Trophoblast cell (in vitro differentiated cells and primary cell): Measurements from ENCODE around the gene TRIP12.
"Not testable (repeated sequence)": the region's sequence is repeated elsewhere in the genome, so short reads cannot be mapped to it uniquely, and the experiment has no call there.

Source experiments
- DNase-seq, 2 donors: peaks; one replicate each; pipeline ENCODE4 v3.0.0-alpha.2; 2016
- H2AFZ ChIP-seq: 2 replicates; pipeline ENCODE4 v1.6.1; 2013; ENCODE audit warnings: low read length, moderate library complexity, mild to moderate bottlenecking; ENCODE audit not compliant: insufficient read depth, poor library complexity
- H2AK5ac ChIP-seq: 2 replicates; pipeline ENCODE4 v1.6.1; 2013; ENCODE audit warnings: mild to moderate bottlenecking, low read length
- H2BK120ac ChIP-seq: 2 replicates; pipeline ENCODE4 v1.6.1; 2013; ENCODE audit warnings: low read length, mild to moderate bottlenecking, moderate library complexity; ENCODE audit not compliant: insufficient read depth, poor library complexity
- H2BK12ac ChIP-seq: 2 replicates; pipeline ENCODE4 v1.6.1; 2013; ENCODE audit warnings: mild to moderate bottlenecking, low read length, moderate library complexity
- H2BK5ac ChIP-seq: 2 replicates; pipeline ENCODE4 v1.6.1; 2013; ENCODE audit warnings: low read length, low read depth, moderate library complexity, mild to moderate bottlenecking; ENCODE audit not compliant: poor library complexity
- H3K14ac ChIP-seq: 2 replicates; pipeline ENCODE4 v1.6.1; 2013; ENCODE audit warnings: mild to moderate bottlenecking, low read length
- H3K18ac ChIP-seq: 2 replicates; pipeline ENCODE4 v1.6.1; 2013; ENCODE audit warnings: mild to moderate bottlenecking, low read length
- H3K23ac ChIP-seq: 2 replicates; pipeline ENCODE4 v1.6.1; 2013; ENCODE audit warnings: low read length
- H3K27ac ChIP-seq: 2 replicates; pipeline ENCODE4 v1.5.1; 2013; ENCODE audit warnings: low read depth, mild to moderate bottlenecking, inconsistent platforms, low read length, moderate library complexity
- H3K27me3 ChIP-seq: 2 replicates; pipeline ENCODE4 v1.6.1; 2013; ENCODE audit warnings: inconsistent platforms, mild to moderate bottlenecking, low read length, moderate library complexity; ENCODE audit not compliant: insufficient read depth
- H3K36me3 ChIP-seq, 2 experiments: 1 replicate in 1 of 2; 2 replicates in 1 of 2; pipeline ENCODE4 v1.6.1; 2013; ENCODE audit warnings: low read length in 2 of 2, mild to moderate bottlenecking in 2 of 2, moderate library complexity in 1 of 2; ENCODE audit not compliant: insufficient read depth in 2 of 2, control insufficient read depth in 1 of 2
- H3K4ac ChIP-seq: 2 replicates; pipeline ENCODE4 v1.6.1; 2013; ENCODE audit warnings: low read depth, mild to moderate bottlenecking, low read length, moderate library complexity
- H3K4me1 ChIP-seq, 2 experiments: 1 replicate in 1 of 2; 2 replicates in 1 of 2; pipeline ENCODE4 v1.6.1; 2013; ENCODE audit warnings: low read length in 2 of 2, mild to moderate bottlenecking in 2 of 2, moderate library complexity in 1 of 2; ENCODE audit not compliant: insufficient read depth in 2 of 2, control insufficient read depth in 1 of 2
- H3K4me2 ChIP-seq: 2 replicates; pipeline ENCODE4 v1.6.1; 2013; ENCODE audit warnings: inconsistent platforms, mild to moderate bottlenecking, low read length, moderate library complexity
- H3K4me3 ChIP-seq: 2 replicates; pipeline ENCODE4 v1.5.1; 2013; ENCODE audit warnings: mild to moderate bottlenecking, low read depth, low read length, inconsistent platforms
- H3K79me1 ChIP-seq: one replicate; pipeline ENCODE4 v1.6.1; 2013; ENCODE audit warnings: low read length
- H3K79me2 ChIP-seq: 2 replicates; pipeline ENCODE4 v1.6.1; 2013; ENCODE audit warnings: low read length, mild to moderate bottlenecking; ENCODE audit not compliant: control insufficient read depth, insufficient read depth, poor library complexity
- H3K9ac ChIP-seq: 2 replicates; pipeline ENCODE4 v1.6.1; 2013; ENCODE audit warnings: mild to moderate bottlenecking, low read length
- H3K9me3 ChIP-seq: 2 replicates; pipeline ENCODE4 v1.6.1; 2013; ENCODE audit warnings: low read depth, mild to moderate bottlenecking, control low read depth, inconsistent platforms, low read length; ENCODE audit not compliant: insufficient read depth
- H4K12ac ChIP-seq: 2 replicates; pipeline ENCODE4 v1.6.1; 2013; ENCODE audit warnings: low read depth, mild to moderate bottlenecking, low read length, moderate library complexity
- H4K8ac ChIP-seq: 2 replicates; pipeline ENCODE4 v1.6.1; 2013; ENCODE audit warnings: low read depth, mild to moderate bottlenecking, low read length, moderate library complexity
- H4K91ac ChIP-seq: one replicate; pipeline ENCODE4 v1.6.1; 2013; ENCODE audit warnings: low read depth, mild to moderate bottlenecking, low read length, moderate library complexity
- WGBS: extraction: QIAGEN DNeasy Blood & Tissue Kit; methylation state at CpG from one replicate; pipeline ENCODE4 v1.1.7; 2013; ENCODE audit warnings: missing lambda C conversion rate; ENCODE audit not compliant: insufficient read length, insufficient coverage; ENCODE audit errors: extremely low coverage; 5-methylcytosine and 5-hydroxymethylcytosine counted together

Gene TRIP12

GRCh38 chr2:229963596-229963995 is 41.8 kb upstream of the TRIP12 start:
- H3K4me3 ChIP-seq, H3K79me2 ChIP-seq, H3K79me1 ChIP-seq, H3K9me3 ChIP-seq, H4K12ac ChIP-seq, H3K23ac ChIP-seq, H3K4me1 ChIP-seq, H3K36me3 ChIP-seq, H2AK5ac ChIP-seq, H3K27ac ChIP-seq, H3K4me2 ChIP-seq, H4K91ac ChIP-seq, H3K27me3 ChIP-seq, DNase-seq, H3K18ac ChIP-seq, H3K9ac ChIP-seq, H2BK5ac ChIP-seq, H2BK12ac ChIP-seq, H3K4ac ChIP-seq, H4K8ac ChIP-seq, H2BK120ac ChIP-seq, H3K14ac ChIP-seq, H2AFZ ChIP-seq: not testable (repeated sequence)
- no CpG with 5 or more reads among the region's 9 CpGs for WGBS

- H3K4me1 ChIP-seq = peaks cover 8 to 11% of the 10 kb centered on the region in 2 experiments
- no peaks in the 10 kb centered on the region for H3K36me3 ChIP-seq
- peak overlapping the region; percentile 78 for H3K27ac ChIP-seq
- DNase-seq = no peak
- H3K14ac ChIP-seq = no peak overlapping the region
- H3K4me3 ChIP-seq = no peak overlapping the region
- H2BK120ac ChIP-seq = no peak overlapping the region
- H2AFZ ChIP-seq = no peak overlapping the region
- no peaks in the 10 kb centered on the region for H3K27me3 ChIP-seq
- no peaks in the 10 kb centered on the region for H3K79me2 ChIP-seq
- H3K4ac ChIP-seq = no peak overlapping the region
- H3K4me2 ChIP-seq = no peak overlapping the region
- H3K23ac ChIP-seq = no peak overlapping the region
- no CpG with 5 or more reads among the region's 3 CpGs for WGBS
- H4K8ac ChIP-seq = no peak overlapping the region
- no peak overlapping the region for H4K91ac ChIP-seq
- H2BK5ac ChIP-seq = no peak overlapping the region
- H2AK5ac ChIP-seq = no peak overlapping the region
- no peak overlapping the region for H2BK12ac ChIP-seq
- H3K18ac ChIP-seq = no peak overlapping the region
- H4K12ac ChIP-seq = no peak overlapping the region
- H3K79me1 ChIP-seq = peaks cover 8% of the 10 kb centered on the region
- no peaks in the 10 kb centered on the region for H3K9me3 ChIP-seq
- no peak overlapping the region for H3K9ac ChIP-seq
Measured at GRCh38 chr2:229956491-229956890, 34.7 kb upstream of the TRIP12 start.

- Histone ChIP-seq H2AFZ (no peak overlapping the region), H3K4me3 (no peak overlapping the region), H3K4ac (no peak overlapping the region), H3K27ac (peak overlapping the region; percentile 78), H3K9ac (no peak overlapping the region), H3K4me1 (peaks cover 8 to 11% of the 10 kb centered on the region in 2 experiments), H3K36me3 (no peaks in the 10 kb centered on the region), H3K18ac (no peak overlapping the region), H3K23ac (no peak overlapping the region), H3K14ac (no peak overlapping the region), H3K9me3 (no peaks in the 10 kb centered on the region), H3K27me3 (no peaks in the 10 kb centered on the region), H3K79me1 (peaks cover 8% of the 10 kb centered on the region), H2BK12ac (no peak overlapping the region), H4K8ac (no peak overlapping the region), H2BK5ac (peak overlapping the region; percentile 40), H4K12ac (no peak overlapping the region), H3K4me2 (no peak overlapping the region), H2AK5ac (no peak overlapping the region), H4K91ac (no peak overlapping the region), H3K79me2 (no peaks in the 10 kb centered on the region), H2BK120ac (no peak overlapping the region)
- no CpG with 5 or more reads among the region's 1 CpG for WGBS
- DNase-seq = peak in 1 of 2 donors; percentile 51
Measured at GRCh38 chr2:229955663-229956062, 33.9 kb upstream of the TRIP12 start.

- no peaks in the 10 kb centered on the region for H3K36me3 ChIP-seq
- no peak overlapping the region for H3K14ac ChIP-seq
- no peak overlapping the region for H3K27ac ChIP-seq
- H3K9ac ChIP-seq = no peak overlapping the region
- H3K4me1 ChIP-seq = peaks cover 5 to 11% of the 10 kb centered on the region in 2 experiments
- no peaks in the 10 kb centered on the region for H3K27me3 ChIP-seq
- no peak overlapping the region for H3K4ac ChIP-seq
- no peak overlapping the region for H2AFZ ChIP-seq
- H4K8ac ChIP-seq = peak overlapping the region; percentile 38
- H3K18ac ChIP-seq = no peak overlapping the region
- peaks cover 8% of the 10 kb centered on the region for H3K79me1 ChIP-seq
- no peaks in the 10 kb centered on the region for H3K79me2 ChIP-seq
- no peak overlapping the region for H3K23ac ChIP-seq
- H4K91ac ChIP-seq = no peak overlapping the region
- no peak overlapping the region for H2AK5ac ChIP-seq
- no peak overlapping the region for H4K12ac ChIP-seq
- no peak overlapping the region for H2BK12ac ChIP-seq
- no peak overlapping the region for H2BK5ac ChIP-seq
- H3K4me3 ChIP-seq = no peak overlapping the region
- no CpG with 5 or more reads among the region's 6 CpGs for WGBS
- H3K9me3 ChIP-seq = no peaks in the 10 kb centered on the region
- no peak overlapping the region for H3K4me2 ChIP-seq
- no peak for DNase-seq
- H2BK120ac ChIP-seq = no peak overlapping the region
Measured at GRCh38 chr2:229952256-229952835, 30.5 kb upstream of the TRIP12 start.
